SH-SY5Y (cell line): ENCODE measurements around the gene METTL2A.

Experiments
- GATA2 ChIP-seq: IDR thresholded peaks from 2 replicates; pipeline ENCODE4 v1.6.1; 2011; ENCODE audit warnings: mild to moderate bottlenecking, low read depth, low read length
- GATA3 ChIP-seq: IDR thresholded peaks from 2 replicates; pipeline ENCODE4 v1.6.1; 2011; ENCODE audit warnings: low read depth, mild to moderate bottlenecking, low read length, moderate library complexity

DNA sequence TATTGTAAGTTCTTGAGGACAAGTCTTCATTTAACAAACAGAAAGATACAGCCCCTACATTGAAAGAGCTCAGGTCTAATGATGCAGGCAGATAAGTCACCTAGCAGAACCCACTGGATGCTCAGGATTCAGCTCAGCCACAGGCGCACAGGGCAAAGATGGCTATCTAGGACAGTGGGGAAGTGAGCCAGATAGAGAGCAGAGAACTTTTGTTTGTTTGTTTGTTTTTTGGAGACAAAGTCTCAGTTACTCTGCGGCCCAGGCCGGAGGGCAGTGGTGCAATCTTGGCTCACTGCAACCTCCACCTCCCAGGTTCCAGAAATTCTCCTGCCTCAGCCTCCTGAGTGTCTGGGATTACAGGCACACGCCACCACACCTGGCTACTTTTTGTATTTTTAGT is 20.4 kb downstream of the METTL2A start:
- TF ChIP-seq GATA2 (peak; percentile 46; the same call in 1 of the 2 replicates), GATA3 (no peak)
